GM19463 (cell line): Measurements from ENCODE around the gene ATP8B4.

Experiments
- ATAC-seq: cut with Tn5 transposase; IDR thresholded peaks from one replicate; pipeline ENCODE4 v1.9.1; 2021; ENCODE audit warnings: mild to moderate bottlenecking, moderate library complexity; ENCODE audit not compliant: unreplicated experiment

The ATP8B4 gene

DNA sequence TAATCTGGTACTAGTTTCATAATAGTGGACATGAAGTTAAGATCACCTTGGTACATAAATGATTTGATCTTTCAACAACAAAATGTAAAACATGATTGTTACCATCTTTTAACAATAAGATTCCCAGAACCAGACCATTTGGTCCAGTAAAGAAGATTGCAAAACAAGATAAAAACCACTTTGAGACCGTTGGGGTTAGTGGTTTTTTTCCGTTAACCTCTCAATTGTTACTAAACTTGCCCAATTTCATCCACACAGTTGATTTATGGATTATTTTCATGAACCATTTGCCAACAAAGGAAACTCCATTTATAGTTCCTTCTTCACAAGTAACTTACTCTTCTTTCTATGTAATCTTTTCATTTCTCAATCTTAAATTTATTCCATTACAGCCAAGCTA, 53.8 kb downstream of the ATP8B4 start:
- ATAC-seq = no peak

DNA sequence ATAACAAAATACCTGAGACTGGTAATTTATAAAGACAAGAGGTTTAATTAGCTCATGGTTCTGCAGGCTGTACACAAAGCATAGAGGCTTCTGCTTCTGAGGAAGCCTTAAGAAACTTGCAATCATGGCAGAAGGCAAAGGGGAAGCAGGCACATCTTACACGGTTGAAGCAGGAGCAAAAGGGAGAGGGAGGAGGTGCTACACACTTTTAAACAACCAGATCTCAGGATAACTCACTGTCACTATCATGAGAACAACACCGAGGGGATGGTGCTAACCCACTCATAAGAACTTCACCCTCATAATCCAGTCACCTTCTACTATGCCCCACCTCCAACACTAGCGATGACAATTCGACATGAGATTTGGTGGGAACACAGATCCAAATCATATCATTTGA, 54.4 kb downstream of the ATP8B4 start:
- ATAC-seq = no peak

- ATAC-seq = no peak
Measured at GRCh38 chr15:50063226-50063625, 55.8 kb downstream of the ATP8B4 start.

DNA sequence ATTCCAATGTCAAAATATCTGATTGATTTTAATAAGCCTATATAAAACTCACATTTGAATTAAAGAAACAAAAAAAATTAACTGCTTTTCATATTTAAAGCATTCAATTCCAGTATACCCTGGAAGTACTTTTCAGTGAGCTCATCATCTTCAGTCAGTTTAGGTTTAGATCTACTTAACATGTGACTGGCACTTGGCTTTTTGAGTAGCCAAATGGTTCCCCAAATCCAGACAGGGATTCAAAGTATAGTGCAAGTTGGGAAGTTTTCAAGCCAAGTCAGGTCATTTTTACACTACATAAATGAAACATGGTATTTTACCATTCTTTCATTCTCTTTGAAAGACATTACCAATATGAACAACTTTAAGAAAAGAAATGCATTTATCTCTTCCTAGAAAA, 57.5 kb downstream of the ATP8B4 start:
- ATAC-seq = no peak

- peak; percentile 72 for ATAC-seq
Measured at GRCh38 chr15:50059883-50060282, 59.1 kb downstream of the ATP8B4 start.

GRCh38 chr15:50059203-50059772, 59.7 kb downstream of the ATP8B4 start:
- no peak for ATAC-seq

GRCh38 chr15:50057905-50058639, 61.0 kb downstream of the ATP8B4 start:
- no peak for ATAC-seq

GRCh38 chr15:50057196-50057595, 61.8 kb downstream of the ATP8B4 start:
- no peak for ATAC-seq

DNA sequence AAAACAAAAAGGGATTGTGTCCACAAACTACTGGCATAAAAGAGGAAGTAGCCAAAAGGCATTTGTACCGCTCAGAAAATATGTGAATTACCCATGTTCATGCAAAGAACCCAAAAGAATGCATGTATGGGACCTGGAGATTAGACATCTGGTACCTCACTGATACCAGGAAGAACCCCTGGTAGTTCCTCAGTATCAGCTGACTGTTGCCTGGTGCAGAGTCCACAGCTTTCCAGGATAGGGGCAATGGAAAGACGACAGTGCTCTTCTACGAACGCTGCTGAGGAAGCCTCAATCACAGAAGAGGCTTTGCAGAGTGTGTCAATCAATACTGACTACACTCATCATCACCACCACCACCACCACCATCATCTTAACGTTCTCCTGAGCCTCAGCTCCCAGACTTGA, 63.3 kb downstream of the ATP8B4 start:
- ATAC-seq = no peak

DNA sequence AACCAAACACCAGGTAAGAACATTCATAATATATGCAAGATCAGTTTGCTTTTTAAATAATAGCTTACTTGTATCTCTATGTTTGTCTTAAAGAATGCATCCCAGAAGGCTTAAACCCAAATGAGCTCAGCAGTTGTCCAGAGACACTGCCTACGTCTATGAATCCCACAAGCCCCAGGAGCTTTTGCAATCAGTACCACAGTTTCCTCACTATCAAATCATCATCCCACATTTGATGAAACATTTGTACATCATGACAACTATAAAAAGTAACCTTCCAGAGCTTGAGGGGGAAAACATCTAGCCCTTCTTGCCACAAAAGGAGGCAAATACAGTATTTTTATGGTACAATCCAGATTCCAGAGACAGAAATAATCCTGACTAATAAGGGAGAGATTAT, 63.7 kb downstream of the ATP8B4 start:
- no peak for ATAC-seq

DNA sequence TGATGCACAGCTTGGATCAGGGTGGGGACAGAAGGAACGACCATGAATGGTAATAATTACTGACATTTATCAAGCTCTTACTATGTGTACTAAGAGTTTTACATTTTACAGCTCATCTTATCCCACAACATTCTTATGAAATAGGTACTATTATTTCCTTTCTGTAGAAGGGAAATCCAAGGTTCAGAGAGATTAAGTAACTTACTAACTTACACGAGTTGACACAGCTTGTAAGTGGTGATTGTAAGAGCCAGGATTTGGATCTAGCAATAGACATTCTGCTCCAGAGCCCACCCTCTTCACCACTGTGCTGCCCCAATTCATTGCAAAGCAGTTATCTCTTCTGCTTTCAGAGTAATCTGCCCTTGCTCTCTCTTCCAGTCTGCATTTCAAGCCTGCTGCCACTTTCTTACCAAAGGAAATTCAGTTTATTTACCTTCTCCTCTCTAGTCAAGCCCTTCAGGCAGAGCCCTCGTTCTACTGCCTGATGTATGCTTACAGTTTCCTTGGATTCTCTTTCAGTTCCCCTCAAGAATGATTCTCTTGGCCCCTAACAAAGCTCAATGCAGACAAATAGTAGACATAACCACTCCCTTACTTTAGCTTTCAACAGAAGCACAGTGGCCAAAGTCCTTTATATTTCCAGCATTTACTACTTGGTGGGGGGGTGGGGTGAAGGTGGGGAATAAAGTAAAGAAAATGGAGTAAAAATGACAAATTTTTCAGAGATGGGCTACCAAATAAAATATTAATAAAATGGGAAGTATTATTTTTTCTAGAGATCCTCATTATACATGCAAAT, 65.8 kb downstream of the ATP8B4 start:
- no peak for ATAC-seq

DNA sequence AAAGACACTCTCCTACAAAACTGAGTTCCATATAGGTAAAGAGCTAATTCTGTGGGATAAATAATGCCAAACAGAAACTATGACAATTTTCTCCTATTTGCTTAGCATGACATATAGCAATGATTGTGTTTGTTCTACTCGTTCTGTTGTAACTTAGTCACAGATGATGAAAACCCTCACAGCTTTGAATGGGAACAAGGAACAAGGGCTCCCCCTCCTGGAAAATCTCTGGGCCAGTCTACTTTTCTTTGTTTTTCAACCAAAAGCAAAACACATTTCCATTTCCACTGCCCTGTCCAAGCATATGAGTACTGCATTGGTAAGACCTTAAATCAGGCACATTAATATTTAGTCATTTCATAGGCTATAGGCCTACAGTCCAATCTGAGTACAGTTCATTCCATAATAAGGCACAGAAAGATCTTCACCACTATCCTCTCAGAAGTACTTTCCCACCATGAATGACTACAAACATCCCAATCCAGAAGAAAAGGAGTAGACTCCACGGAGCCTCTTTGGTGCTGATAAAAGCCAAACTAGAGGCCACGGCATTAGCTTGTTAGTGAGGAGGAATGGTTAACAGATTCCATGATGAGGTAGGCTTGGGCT, 67.1 kb downstream of the ATP8B4 start:
- ATAC-seq = no peak

GRCh38 chr15:50050986-50051743, 67.9 kb downstream of the ATP8B4 start:
- no peak for ATAC-seq

DNA sequence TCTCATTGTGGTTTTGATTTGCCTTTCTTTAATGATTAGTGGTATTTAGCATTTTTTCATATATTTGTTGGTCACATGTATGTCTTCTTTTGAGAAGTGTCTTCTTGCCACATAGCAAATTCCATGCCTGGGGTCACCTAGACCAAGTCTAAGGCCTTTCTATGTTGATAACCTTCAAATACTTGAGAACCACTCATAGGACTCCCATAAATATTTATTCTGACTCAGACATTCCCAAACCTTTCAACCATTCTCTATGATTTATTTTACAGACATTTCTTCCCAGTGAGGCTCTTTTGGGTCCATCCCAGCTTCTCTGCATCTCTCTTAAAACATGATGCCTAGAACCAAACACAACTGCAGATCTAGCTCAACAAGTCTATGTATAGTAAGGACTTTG, 69.2 kb downstream of the ATP8B4 start:
- ATAC-seq = no peak

DNA sequence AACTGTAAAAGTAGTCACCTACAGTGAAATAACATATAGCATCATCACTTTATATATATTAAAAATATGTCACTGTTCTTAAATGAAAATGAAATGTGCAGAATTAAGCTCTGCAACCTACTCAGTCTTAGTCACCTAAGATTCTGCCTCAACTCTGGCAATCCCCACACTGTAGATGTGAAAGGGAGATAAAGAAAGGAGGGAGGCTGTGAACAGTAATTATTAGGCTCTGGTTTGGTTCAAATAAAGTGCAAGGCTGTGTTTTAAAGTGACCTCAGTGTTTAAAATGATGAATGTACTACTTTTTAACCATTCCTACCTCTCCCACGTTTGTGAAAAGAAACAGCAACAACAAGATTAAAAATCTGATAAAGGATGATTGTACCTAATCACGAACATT, 72.2 kb downstream of the ATP8B4 start:
- no peak for ATAC-seq

DNA sequence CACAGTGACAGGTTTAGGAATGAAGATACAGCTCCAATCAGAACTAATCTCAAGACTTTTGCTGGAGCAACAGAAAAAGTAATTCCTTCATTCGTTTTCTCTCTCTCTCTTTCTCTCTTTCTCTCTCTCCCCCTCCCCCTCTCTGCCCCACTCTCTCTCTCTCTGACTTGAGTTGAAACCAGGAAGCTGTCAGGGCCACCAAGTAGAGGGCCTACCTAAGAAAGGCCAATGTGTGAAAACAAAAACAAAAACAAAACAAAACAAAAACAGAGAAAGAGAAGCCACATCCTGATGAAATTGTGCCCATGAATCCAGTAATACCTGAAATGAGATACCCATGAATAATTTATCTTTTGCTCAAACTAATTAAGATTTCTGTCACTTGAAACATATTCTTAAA, 72.9 kb downstream of the ATP8B4 start:
- ATAC-seq = peak; percentile 54

DNA sequence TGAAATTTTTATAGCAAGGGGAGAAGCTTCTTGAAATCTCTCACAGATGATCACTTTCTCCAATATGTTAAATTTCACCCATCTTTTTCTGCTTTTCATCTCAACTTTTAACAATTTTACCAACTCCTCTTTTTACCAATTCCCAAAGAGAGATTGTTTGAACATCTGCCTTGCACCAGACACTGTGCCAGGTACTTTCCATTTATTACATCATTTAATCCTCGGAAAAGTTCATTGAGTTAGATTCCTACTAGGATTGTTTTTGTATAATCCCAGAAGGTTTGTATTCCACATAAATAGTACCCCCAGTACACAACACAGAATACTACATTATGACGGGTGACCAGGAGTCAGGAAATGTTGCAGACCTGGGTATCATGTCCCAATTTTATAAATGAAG, 74.1 kb downstream of the ATP8B4 start:
- no peak for ATAC-seq

GRCh38 chr15:50044406-50044805, 74.6 kb downstream of the ATP8B4 start:
- ATAC-seq = no peak

- ATAC-seq = no peak
Measured at GRCh38 chr15:50042775-50043174, 76.3 kb downstream of the ATP8B4 start.

GRCh38 chr15:50030456-50030855, 88.6 kb downstream of the ATP8B4 start:
- no peak for ATAC-seq

DNA sequence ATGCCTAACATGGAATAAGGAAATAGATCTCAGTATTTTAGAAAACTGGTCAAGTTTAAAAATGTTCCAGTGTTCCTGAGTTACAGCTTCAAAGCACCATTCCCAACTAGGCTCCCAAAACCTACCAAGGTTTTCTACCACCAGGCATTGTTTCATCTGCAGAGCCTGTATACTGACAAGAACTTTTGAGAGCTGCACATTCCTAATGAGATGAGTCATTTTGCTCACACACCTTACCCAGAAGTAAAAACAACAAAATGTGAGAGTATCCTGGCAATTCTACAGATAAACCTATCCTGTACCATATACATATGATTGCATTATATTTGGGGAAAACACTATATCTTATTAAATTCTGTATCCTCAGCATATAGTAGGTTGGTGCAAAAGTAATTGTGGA, 90.7 kb downstream of the ATP8B4 start:
- ATAC-seq = no peak
